Uterus (tissue), 4 donors: ENCODE measurements around the gene WDR33. TPM values are rescaled to one million over a fixed set of nuclear protein-coding genes. Genes with fewer than 3 reads are reported as not detected.
"Not testable (repeated sequence)": the region's sequence is repeated elsewhere in the genome, so short reads cannot be mapped to it uniquely, and the experiment has no call there.

Experiments used
- DNase-seq, 2 donors: peaks; one replicate each; pipeline ENCODE4 v3.0.0-alpha.2; 2019 to 2020
- H3K27ac ChIP-seq, 2 donors: fragments of 200-600 bp; sonication (generic); 1 replicate in 1 of 2; 2 replicates in 1 of 2; pipeline ENCODE4 v1.5.1; 2016 to 2018
- H3K27me3 ChIP-seq, 2 donors: fragments of 200-600 bp; sonication (generic); one replicate each; pipeline ENCODE4 v1.5.1; 2018 to 2019; ENCODE audit warnings: control low read depth in 1 of 2
- H3K36me3 ChIP-seq, 2 donors: fragments of 200-600 bp; sonication (generic); one replicate each; pipeline ENCODE4 v1.5.1; 2019; ENCODE audit warnings: control low read depth in 1 of 2
- H3K4me1 ChIP-seq, 2 donors: fragments of 200-600 bp; sonication (generic); one replicate each; pipeline ENCODE4 v1.5.1; 2018 to 2019; ENCODE audit warnings: control low read depth in 1 of 2
- H3K4me3 ChIP-seq, 2 donors: fragments of 200-600 bp; sonication (generic); 1 replicate in 1 of 2; 2 replicates in 1 of 2; pipeline ENCODE4 v1.5.1; 2018 to 2019; ENCODE audit warnings: mild to moderate bottlenecking in 1 of 2
- H3K9me3 ChIP-seq, 2 donors: fragments of 200-600 bp; sonication (generic); one replicate each; pipeline ENCODE4 v1.5.1; 2019; ENCODE audit warnings: control low read depth in 1 of 2
- POLR2A ChIP-seq, 2 donors: fragments of 450-650 bp; IDR thresholded peaks; one replicate each; pipeline ENCODE4 v1.6.1; 2016; ENCODE audit warnings: antibody characterized with exemption in 2 of 2, mild to moderate bottlenecking in 1 of 2, moderate library complexity in 1 of 2
- intact Hi-C: fragments of 100-400 bp; cut with DNase I; formaldehyde crosslinking; loops from one replicate; pipeline ENCODE4 v1.15.1; 2023; ENCODE audit warnings: low total_unique reads
- total RNA-seq, 4 donors: library from RNA; depleted of rRNA in 3 of 4; stranded (reverse); fragments of >200 nt in 3 of 4; gene quantifications; one replicate each; pipeline versions ENCODE4 v1.1.0 to v1.2.4, GENCODE V29; 2014 to 2023
- TF ChIP-seq, protein P1 (sequence below), 4 experiments: fragments of 200-600 bp in 2 of 4; fragments of 450-650 bp in 2 of 4; sonication (generic) in 2 of 4; IDR thresholded peaks; one replicate each; pipeline ENCODE4 v1.5.1; 2016 to 2019; ENCODE audit warnings: antibody characterized with exemption in 4 of 4, mild to moderate bottlenecking in 2 of 4, moderate library complexity in 1 of 4
- donor health status: DM: yes; HTN: yes; CAD: no.

WDR33 gene
- total RNA-seq, 4 donors from 2014 or later, result 27.4 to 98.2 (median 59.7) TPM

DNA sequence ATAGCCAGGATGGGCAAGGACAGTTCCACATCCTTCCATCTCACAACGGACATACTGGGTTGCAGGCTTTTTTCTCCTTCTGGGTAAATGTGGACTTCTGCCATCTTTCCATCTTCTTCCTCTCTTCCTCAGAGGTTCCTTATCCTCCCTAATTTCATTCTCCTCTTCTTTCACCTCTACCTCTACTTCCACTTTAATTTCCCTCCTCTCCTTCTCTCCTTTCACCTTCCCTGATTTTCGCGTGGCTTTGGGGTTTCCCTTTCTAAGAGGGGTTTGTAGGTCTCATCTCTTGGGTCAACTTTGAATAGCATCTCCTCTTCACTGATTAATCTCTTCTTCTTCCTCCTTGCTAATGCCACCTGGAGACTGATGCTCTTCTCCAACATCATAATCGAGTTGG is 29.9 kb upstream of the WDR33 start:
- no peaks in the 10 kb centered on the region for H3K36me3 ChIP-seq
- H3K27me3 ChIP-seq, result no peaks in the 10 kb centered on the region
- no peak for DNase-seq
- H3K9me3 ChIP-seq, result no peaks in the 10 kb centered on the region
- no peaks in the 10 kb centered on the region for H3K4me1 ChIP-seq
- no peak for TF ChIP-seq POLR2A (IDR thresholded peaks at IDR 0.05)
- TF ChIP-seq, protein P1, sequence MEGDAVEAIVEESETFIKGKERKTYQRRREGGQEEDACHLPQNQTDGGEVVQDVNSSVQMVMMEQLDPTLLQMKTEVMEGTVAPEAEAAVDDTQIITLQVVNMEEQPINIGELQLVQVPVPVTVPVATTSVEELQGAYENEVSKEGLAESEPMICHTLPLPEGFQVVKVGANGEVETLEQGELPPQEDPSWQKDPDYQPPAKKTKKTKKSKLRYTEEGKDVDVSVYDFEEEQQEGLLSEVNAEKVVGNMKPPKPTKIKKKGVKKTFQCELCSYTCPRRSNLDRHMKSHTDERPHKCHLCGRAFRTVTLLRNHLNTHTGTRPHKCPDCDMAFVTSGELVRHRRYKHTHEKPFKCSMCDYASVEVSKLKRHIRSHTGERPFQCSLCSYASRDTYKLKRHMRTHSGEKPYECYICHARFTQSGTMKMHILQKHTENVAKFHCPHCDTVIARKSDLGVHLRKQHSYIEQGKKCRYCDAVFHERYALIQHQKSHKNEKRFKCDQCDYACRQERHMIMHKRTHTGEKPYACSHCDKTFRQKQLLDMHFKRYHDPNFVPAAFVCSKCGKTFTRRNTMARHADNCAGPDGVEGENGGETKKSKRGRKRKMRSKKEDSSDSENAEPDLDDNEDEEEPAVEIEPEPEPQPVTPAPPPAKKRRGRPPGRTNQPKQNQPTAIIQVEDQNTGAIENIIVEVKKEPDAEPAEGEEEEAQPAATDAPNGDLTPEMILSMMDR (IDR thresholded peaks at IDR 0.05), result no peak
- H3K27ac ChIP-seq, result no peak overlapping the region
- intact Hi-C loops, result no loop called here
- H3K4me3 ChIP-seq, result no peak overlapping the region

DNA sequence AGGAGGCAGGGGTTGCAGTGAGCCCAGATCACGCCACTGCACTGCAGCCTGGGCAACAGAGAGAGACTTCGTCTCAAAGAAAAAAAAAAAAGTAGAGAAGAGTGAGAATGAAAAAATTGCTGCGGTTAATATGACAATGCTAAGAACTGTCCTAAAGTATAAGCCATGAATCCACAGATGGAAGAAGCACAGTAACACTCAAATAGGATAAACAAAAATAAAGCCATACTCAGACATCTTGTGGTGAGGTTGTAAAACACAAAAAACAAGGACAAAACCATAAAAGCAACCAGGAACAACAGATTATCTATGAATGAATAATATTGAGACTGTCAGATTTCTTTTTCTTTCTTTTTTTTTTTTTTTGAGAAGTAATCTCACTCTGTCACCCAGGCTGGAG is 24.0 kb upstream of the WDR33 start:
- TF ChIP-seq, protein P1 (IDR thresholded peaks at IDR 0.05), result no peak
- TF ChIP-seq POLR2A (IDR thresholded peaks at IDR 0.05), result no peak
- no peaks in the 10 kb centered on the region for H3K36me3 ChIP-seq
- H3K27ac ChIP-seq, result no peak overlapping the region
- no peaks in the 10 kb centered on the region for H3K27me3 ChIP-seq
- H3K4me1 ChIP-seq, result no peaks in the 10 kb centered on the region
- no peak overlapping the region for H3K4me3 ChIP-seq
- no peaks in the 10 kb centered on the region for H3K9me3 ChIP-seq
- intact Hi-C loops, result no loop called here
- no peak for DNase-seq

DNA sequence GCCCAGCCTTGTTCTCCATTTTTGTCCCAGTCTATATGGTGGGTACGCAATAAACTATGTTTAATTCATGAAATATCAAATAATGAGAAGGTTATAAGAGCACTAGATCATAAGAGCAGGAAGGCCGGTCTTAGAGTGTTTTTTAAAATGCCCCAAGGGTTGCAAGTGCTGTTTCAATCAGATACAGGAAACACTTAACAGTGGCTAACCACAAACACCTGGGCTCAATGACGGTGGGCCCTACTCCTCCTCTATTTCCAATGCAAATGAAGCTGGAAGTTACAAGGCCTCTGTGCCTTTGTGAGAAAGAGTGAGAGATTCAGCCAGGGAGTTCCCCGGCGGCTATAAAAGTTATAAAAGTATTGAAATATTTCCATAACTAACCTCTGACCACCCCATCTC is 18.9 kb upstream of the WDR33 start:
- Histone ChIP-seq H3K4me3 (no peak overlapping the region), H3K27me3 (no peaks in the 10 kb centered on the region), H3K27ac (no peak overlapping the region), H3K9me3 (no peaks in the 10 kb centered on the region), H3K36me3 (no peaks in the 10 kb centered on the region), H3K4me1 (no peaks in the 10 kb centered on the region)
- intact Hi-C loops, result no loop called here
- DNase-seq, result no peak
- TF ChIP-seq, protein P1 (IDR thresholded peaks at IDR 0.05), result no peak

DNA sequence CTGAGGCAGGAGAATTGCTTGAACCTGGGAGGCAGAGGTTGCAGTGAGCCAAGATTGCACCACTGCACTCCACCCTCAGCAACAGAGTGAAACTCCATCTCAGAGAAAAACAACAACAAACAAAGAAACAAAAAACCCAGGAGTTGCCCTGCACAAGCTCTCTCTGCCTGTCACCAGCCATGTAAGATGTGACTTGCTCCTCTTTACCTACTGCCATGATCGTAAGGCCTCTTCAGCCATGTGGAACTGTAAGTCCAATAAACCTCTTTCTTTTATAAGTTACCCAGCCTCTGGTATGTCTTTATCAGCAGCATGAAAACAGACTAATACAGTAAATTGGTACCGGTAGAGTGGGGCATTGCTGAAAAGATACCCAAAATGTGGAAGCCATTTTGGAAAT is 15.7 kb upstream of the WDR33 start:
- intact Hi-C loops, DNase-seq, H3K36me3 ChIP-seq, H3K9me3 ChIP-seq, H3K4me1 ChIP-seq, H3K4me3 ChIP-seq, H3K27me3 ChIP-seq, H3K27ac ChIP-seq: not testable (repeated sequence)

GRCh38 chr2:127826047-127826446 is 15.1 kb upstream of the WDR33 start:
- intact Hi-C loops, result no loop called here
- Histone ChIP-seq H3K9me3 (no peaks in the 10 kb centered on the region), H3K27ac (no peak overlapping the region), H3K36me3 (no peaks in the 10 kb centered on the region), H3K4me3 (no peak overlapping the region), H3K27me3 (no peaks in the 10 kb centered on the region), H3K4me1 (no peaks in the 10 kb centered on the region)
- TF ChIP-seq, protein P1 (IDR thresholded peaks at IDR 0.05), result no peak
- TF ChIP-seq POLR2A (IDR thresholded peaks at IDR 0.05), result no peak
- no peak for DNase-seq

GRCh38 chr2:127820080-127820668 is 9.2 kb upstream of the WDR33 start:
- DNase-seq, result no peak
- Histone ChIP-seq H3K4me1 (no peaks in the 10 kb centered on the region), H3K27me3 (no peaks in the 10 kb centered on the region), H3K27ac (no peak overlapping the region), H3K9me3 (no peaks in the 10 kb centered on the region), H3K4me3 (no peak overlapping the region), H3K36me3 (no peaks in the 10 kb centered on the region)
- no peak for TF ChIP-seq POLR2A (IDR thresholded peaks at IDR 0.05)
- TF ChIP-seq, protein P1 (IDR thresholded peaks at IDR 0.05), result no peak
- intact Hi-C loops, result no loop called here
